Right lobe of liver (tissue), 6 donors: ENCODE data around the gene PRR5L. TPM values are rescaled to one million over a fixed set of nuclear protein-coding genes. Genes with fewer than 3 reads are reported as not detected.

Source experiments
- ATAC-seq, 4 donors: fragments of 200-7000 bp; cut with Tn5 transposase; one replicate each; pipeline ENCODE4 v1.9.1; 2020; ENCODE audit warnings: mild to moderate bottlenecking in 4 of 4, moderate library complexity in 4 of 4
- DNase-seq, 3 donors: peaks; one replicate each; pipeline ENCODE4 v3.0.0-alpha.2; 2020
- H3K27ac ChIP-seq, 3 donors: fragments of 200-600 bp; one replicate each; pipeline ENCODE4 v1.8.0; 2022
- H3K27me3 ChIP-seq, 2 donors: fragments of 200-600 bp; one replicate each; pipeline ENCODE4 v1.8.0; 2022
- H3K36me3 ChIP-seq, 4 donors: fragments of 200-600 bp; sonication (generic) in 1 of 4; one replicate each; pipeline versions ENCODE4 v1.5.1 to v1.8.0; 2017 to 2022; ENCODE audit warnings: control low read depth in 1 of 4
- H3K4me1 ChIP-seq, 4 donors: fragments of 200-600 bp; sonication (generic) in 1 of 4; one replicate each; pipeline versions ENCODE4 v1.5.1 to v1.8.0; 2017 to 2022; ENCODE audit warnings: control low read depth in 1 of 4
- H3K4me3 ChIP-seq, 3 donors: fragments of 200-600 bp; one replicate each; pipeline ENCODE4 v1.8.0; 2022
- H3K9me3 ChIP-seq, 4 donors: fragments of 200-600 bp; sonication (generic) in 1 of 4; one replicate each; pipeline versions ENCODE4 v1.5.1 to v1.8.0; 2017 to 2022; ENCODE audit warnings: control low read depth in 1 of 4
- CTCF ChIP-seq, 4 donors: fragments of 200-600 bp in 3 of 4; fragments of 450-650 bp in 1 of 4; IDR thresholded peaks; one replicate each; pipeline versions ENCODE4 v1.5.1 to v1.8.0; 2016 to 2022; ENCODE audit warnings: antibody characterized with exemption in 4 of 4, mild to moderate bottlenecking in 2 of 4
- POLR2A ChIP-seq: fragments of 450-650 bp; IDR thresholded peaks from one replicate; pipeline ENCODE4 v1.6.1; 2017; ENCODE audit warnings: antibody characterized with exemption, mild to moderate bottlenecking
- WGBS: methylation state at CpG from one replicate; pipeline ENCODE4 v1.1.6; 2018; ENCODE audit warnings: low coverage, low lambda C conversion rate; ENCODE audit not compliant: insufficient coverage; ENCODE audit errors: missing lambda C conversion rate; 5-methylcytosine and 5-hydroxymethylcytosine counted together
- intact Hi-C, 2 donors: fragments of 100-400 bp; cut with DNase I; formaldehyde crosslinking; loops; one replicate each; pipeline versions ENCODE4 v1.11.2 to v1.14.1; 2022
- total RNA-seq, 6 experiments: library from RNA; depleted of rRNA in 2 of 6; stranded (reverse); fragments of >200 nt in 2 of 6; fragmentation: NEBNext Ultra II Directional in 3 of 6; extraction: Animal tissue kit (Norgen Biotek cat#: 25700) in 3 of 6; gene quantifications; one replicate each; pipeline versions ENCODE4 v1.1.0 to v1.2.4, GENCODE V29; 2016 to 2023
- donor health status: DM: no; HTN: yes; CAD: no.
- donor health status: DM: no; HTN: no; CAD: no.
- donor health status: DM: no; HTN: no; CAD: no.
- donor health status: DM: no; HTN: yes; CAD: no.
- donor health status: DM: no; HTN: yes; CAD: no.

The PRR5L gene
- total RNA-seq, 6 experiments from 2014 or later = 2.2 to 4.5 (median 2.3) TPM

DNA sequence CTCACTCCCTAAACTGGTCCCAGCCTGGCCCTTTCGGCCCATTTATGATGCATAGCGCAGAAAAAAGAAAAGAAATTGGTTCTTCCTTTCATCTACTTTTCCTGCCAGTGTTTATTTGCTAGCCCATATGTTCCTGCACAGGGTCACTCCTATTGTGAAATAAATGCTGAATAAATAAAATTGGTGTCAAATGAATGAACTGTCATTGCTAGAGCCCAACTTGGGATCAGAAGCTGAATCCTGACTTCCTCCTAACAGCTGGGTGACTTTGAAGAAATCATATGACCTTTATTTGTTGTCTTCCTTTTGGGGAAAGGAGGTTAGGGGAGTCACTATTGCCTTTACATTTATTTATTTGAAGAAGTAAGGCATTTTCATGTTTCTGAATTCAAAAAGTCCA is 92.0 kb downstream of the PRR5L start:
- Histone ChIP-seq H3K4me3 (no peak overlapping the region), H3K36me3 (no peaks in the 10 kb centered on the region), H3K27me3 (no peaks in the 10 kb centered on the region), H3K27ac (no peak overlapping the region), H3K4me1 (no peaks in the 10 kb centered on the region), H3K9me3 (no peaks in the 10 kb centered on the region)
- no peak for TF ChIP-seq CTCF (IDR thresholded peaks at IDR 0.05)
- no peak for TF ChIP-seq POLR2A
- peak in 1 of 3 donors; percentile 11 for DNase-seq
- WGBS = 60% methylated on average over 1 of the region's 2 CpGs
- intact Hi-C loops = no loop called here
- ATAC-seq = peak in 3 of 4 donors; percentile 19 to 61 (median 52)

DNA sequence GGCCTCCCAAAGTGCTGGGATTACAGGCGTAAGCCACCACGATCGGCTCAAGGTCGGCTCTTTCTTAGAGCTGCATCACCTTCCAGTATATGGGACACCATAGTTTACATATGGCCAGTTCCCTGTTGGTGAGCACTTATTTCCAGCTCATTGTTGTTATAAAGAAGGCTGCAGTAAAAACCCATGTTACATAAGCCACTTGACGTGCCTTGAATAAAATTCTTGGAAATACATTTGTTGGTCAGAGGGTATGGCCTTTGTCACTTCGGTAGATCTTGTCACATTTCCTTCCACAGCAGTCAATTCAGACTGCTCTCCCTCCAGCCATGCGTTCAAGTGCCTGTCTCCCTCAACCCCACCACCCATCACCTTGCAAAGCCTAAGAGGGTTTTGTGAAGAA is 92.9 kb downstream of the PRR5L start:
- Histone ChIP-seq H3K27me3 (no peaks in the 10 kb centered on the region), H3K27ac (no peak overlapping the region), H3K9me3 (no peaks in the 10 kb centered on the region), H3K4me1 (no peaks in the 10 kb centered on the region), H3K36me3 (no peaks in the 10 kb centered on the region), H3K4me3 (no peak overlapping the region)
- DNase-seq (peak in 1 of 3 donors; percentile 15), ATAC-seq (no peak)
- intact Hi-C loops = no loop called here
- TF ChIP-seq POLR2A (no peak), CTCF (IDR thresholded peaks at IDR 0.05) (no peak)
- 67% methylated on average over 7 of the region's 7 CpGs for WGBS

DNA sequence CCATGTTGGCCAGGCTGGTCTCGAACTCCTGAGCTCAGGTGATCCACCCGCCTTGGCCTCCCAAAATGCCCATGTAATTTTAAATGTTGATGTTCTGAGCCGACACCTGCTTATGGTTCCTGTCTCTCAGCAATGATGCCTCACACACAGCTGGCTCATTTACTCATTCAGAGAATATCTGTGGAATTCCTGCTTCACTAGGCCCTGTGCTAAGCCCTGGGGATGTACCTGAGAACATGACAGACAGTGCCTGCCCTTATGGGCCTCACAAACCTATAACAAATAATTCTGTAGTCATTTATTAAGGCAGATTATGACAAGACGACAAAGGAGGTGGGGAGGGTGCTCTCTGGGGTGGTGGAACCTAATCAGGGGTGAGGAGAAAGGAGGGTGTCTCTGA is 93.7 kb downstream of the PRR5L start:
- DNase-seq = peak in 1 of 3 donors; percentile 26
- 70% methylated on average over 3 of the region's 4 CpGs for WGBS
- Histone ChIP-seq H3K4me3 (no peak overlapping the region), H3K27me3 (no peaks in the 10 kb centered on the region), H3K4me1 (no peaks in the 10 kb centered on the region), H3K27ac (no peak overlapping the region), H3K36me3 (no peaks in the 10 kb centered on the region), H3K9me3 (no peaks in the 10 kb centered on the region)
- ATAC-seq = no peak
- intact Hi-C loops = no loop called here
- TF ChIP-seq POLR2A (no peak), CTCF (IDR thresholded peaks at IDR 0.05) (no peak)

DNA sequence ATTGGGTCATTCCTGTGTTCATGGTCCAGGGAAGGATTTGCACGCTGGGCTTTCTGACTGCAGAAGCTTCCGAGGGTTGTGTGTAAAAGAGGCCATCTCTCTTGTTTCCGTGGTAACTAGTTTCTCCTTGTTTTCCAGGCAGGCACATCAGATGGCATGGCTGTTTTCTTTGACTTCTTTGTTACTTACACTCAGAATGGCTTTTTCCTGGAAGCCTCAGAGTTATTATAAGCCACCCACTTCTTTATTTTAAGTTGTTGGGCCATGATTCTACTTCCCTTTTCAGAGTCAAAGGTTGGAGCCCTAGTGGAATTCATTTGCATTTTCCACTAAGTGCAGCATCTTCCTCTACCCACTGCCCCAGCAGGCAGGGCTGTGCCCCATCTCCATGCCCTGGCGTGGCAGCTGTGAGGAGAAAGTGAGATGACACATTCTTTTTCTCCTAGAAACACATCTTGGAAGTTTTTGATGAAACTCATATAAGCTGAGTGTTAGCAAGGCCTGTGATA is 94.9 kb downstream of the PRR5L start:
- ATAC-seq (peak in 2 of 4 donors; percentile 65), DNase-seq (peak in 1 of 3 donors; percentile 16)
- Histone ChIP-seq H3K27ac (no peak overlapping the region), H3K9me3 (no peaks in the 10 kb centered on the region), H3K27me3 (no peaks in the 10 kb centered on the region), H3K4me3 (no peak overlapping the region), H3K36me3 (no peaks in the 10 kb centered on the region), H3K4me1 (no peaks in the 10 kb centered on the region)
- no peak for TF ChIP-seq CTCF (IDR thresholded peaks at IDR 0.05)
- no peak for TF ChIP-seq POLR2A
- intact Hi-C loops = no loop called here
- 34% methylated on average over 3 of the region's 4 CpGs for WGBS

DNA sequence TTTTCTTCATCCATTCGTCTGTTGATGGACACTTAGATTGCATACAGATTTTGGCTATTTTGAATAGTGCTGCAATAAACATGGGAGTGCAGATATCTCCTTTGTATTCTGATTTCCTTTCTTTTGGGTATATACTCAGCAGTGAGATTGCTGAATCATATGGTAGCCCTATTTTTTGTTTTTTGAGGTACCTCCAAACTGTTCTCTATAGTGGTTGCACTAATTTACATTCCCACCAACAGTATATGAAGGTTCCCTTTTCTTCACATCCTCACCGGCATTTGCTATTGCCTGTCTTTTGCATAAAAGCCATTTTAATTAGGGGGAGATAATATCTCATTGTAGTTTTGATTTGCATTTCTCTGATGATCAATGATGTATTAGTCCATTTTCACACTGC is 96.1 kb downstream of the PRR5L start:
- DNase-seq (no peak), ATAC-seq (no peak)
- Histone ChIP-seq H3K9me3 (no peaks in the 10 kb centered on the region), H3K4me1 (no peaks in the 10 kb centered on the region), H3K4me3 (no peak overlapping the region), H3K27ac (no peak overlapping the region), H3K27me3 (no peaks in the 10 kb centered on the region), H3K36me3 (no peaks in the 10 kb centered on the region)
- 56% methylated on average over 2 of the region's 2 CpGs for WGBS
- TF ChIP-seq CTCF (IDR thresholded peaks at IDR 0.05) = no peak
- no peak for TF ChIP-seq POLR2A
- intact Hi-C loops = no loop called here
